Activated effector memory CD4-positive, alpha-beta T cell treated with Interleukin-2 at 50 U/mL for 16 hours (primary cell): ENCODE measurements around the gene MAGEA8.
"Not testable (repeated sequence)": the region's sequence is repeated elsewhere in the genome, so short reads cannot be mapped to it uniquely, and the experiment has no call there.

ENCODE experiments used
- DNase-seq: peaks from one replicate; pipeline ENCODE4 v3.0.0-alpha.2; 2020

Gene MAGEA8

DNA sequence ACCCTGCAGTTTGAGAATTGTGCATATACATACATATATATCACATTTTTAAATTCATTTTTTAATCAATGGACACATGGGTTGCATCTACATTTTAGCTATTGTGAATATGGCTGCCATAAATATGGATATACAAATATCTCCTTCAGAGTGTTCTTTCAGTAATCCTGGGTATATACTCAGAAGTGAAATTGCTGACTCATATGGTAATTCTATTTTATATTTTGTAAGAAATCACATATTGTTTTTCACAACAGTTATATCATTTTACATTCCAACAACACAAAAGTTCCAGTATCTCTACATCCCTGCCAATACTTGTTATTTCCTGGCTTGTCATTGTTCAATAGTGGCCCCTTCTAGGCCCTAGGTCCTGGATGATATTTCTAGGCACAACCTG is 27.7 kb downstream of the MAGEA8 start:
- DNase-seq, result no peak

DNA sequence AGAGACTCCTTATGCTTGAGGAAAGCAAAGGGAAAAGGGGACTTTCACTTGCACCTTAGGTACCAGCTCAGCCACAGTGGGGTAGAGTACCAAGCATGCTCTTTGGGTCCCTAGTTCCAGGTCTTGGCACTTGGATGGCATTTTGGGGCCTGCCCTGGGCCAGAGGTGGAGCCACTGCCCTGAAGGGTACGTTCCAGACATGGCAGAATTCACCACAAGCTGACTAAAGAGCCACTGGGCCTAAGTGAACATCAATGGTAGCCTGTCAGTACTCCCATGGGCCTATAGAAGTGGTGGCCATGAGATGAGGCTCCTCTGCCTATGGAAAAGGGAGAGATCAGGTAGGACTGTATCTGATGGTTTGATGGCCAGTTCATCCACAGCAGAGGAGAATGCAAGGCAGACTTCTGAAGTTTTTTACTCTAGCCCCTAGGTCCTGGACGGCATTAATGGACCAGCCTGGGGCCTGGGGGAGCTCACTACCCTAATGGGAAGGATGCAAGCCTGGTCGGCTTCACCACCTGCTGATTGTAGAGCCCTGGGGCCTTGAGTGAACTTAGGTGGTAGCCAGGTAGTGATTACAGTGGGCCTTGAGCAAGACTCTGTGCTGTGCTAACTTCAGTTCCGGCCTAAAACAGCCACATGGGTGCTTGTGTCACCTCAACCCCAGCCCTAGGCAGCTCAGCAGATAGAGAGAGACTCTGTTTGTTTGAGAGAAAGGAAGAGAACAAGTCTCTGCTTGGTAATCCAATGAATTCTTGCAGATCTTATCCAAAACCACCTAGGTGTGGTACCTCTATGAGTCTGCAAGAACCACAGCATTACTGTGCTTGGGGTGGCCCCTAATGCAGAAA is 28.6 kb downstream of the MAGEA8 start:
- no peak for DNase-seq

DNA sequence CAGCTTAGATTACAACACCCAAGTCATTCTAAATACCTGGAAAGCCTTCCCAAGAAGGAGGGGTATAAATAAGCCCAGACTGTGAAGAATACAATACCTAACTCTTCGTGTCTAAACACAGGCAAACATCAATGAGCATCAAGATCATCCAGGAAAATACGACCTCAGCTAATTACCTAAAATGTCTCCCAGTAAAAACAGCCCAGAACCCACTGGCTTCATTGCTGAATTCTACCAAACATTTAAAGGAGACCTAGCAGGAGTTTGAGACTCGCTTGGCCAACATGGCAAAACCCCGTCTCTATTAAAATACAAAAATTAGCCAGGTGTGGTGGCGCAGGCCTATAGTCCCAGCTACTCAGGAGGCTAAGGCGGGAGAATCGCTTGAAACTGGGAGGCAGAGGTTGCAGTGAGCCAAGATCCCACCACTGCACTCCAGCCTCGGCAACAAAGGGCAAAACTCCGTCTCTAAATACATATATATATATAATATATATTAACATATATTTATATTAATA is 29.3 kb downstream of the MAGEA8 start:
- no peak for DNase-seq

DNA sequence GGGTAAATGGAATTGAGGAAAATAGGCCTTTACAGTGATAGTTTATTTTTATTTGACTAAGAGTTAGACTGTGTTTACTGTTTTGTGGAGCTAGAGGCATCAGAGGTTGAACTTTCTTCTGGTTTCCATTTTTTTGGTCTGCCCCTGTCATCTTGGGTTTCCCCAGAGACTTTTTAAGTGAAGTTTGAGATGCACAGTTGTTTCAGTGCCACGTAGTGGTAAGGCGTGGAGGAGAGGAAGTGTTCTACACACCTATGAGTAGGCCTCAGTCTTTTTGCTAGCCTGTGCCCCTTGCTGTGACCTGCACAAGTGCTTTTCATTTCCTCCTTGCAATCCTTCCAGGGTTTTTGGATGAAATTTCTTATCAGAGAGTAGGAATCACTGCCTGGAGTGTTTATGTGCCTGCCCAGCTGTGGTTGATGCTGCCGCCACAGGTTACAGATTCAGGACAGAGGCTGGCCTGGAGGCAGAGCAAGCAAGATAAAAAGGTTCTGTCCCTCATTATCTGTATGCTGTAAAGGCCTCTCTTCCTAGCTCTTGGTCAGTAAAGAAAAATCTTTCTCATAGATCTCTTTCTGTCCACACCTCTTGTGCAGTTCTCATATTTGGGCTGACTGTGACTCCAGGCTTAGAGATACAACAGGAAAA is 35.9 kb downstream of the MAGEA8 start:
- no peak for DNase-seq

DNA sequence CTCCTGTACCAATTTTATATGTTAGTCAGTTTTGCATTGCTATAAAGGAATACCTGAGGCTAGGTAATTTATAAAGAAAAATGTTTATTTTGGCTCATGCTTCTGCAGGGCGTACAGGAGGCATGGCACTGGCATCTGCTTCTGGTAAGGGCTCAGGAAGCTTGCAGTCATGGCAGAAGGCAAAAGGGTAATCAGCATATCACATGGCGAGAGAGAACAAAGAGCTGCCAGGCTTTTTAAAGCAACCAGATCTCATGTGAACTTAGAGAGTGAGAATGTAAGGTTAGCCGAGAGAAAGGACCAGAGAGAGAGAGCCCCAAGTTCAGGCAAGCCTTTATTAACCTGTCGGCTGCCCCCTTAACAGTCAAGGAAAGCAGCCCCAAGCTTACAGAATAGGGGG is 42.9 kb downstream of the MAGEA8 start:
- DNase-seq, result not testable (repeated sequence)

DNA sequence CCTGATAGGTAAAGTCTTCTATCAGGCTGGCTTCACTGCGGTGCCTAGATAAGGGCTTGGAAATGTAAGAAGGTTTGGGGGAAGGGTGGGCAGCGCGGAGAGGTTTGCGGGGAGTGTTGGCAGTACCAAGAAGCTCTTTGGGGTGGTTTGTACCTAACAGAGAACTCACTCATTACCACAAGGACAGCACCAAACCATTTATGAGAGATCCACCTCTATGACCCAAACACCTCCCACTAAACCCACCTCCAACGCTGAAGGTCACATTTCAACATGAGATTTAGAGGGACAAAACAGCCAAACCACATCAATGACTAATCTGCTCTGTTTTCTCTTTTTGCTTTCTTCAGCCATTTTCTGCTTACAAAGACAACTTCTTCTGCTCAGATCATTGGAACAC is 43.5 kb downstream of the MAGEA8 start:
- not testable (repeated sequence) for DNase-seq

DNA sequence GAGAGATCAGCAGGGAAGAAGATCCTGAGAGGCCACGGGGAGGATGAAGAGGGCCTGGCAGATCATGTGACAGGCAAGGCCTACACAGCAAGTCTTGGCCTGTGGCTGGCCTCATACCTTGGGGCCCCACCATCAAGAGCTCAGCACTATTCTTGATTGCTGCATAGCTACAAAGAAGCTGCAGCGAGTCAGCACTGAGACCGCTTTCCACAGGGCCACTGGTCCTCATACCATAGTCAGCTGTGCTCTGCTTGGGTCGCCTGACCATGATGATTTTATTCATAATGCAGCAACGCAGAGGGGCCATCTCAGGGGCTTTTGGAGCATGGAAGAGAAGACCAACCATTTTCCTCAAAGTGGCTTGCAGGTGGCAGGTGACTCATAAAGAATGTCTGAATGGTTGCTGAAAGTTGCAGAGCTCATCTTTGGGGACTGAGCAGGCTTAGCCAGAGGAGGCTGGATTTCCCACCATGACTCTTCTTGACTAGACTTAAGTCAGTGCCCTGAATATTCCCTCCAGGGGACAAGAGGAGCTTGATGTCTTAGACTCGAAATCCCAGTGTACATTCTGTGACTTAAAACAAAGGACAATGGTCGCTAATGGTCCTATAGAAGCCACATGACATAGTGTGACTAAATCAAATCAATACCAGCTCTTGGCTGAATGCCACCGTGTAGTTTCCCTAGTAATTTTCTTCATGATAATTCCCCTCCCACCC is 46.4 kb downstream of the MAGEA8 start:
- not testable (repeated sequence) for DNase-seq

DNA sequence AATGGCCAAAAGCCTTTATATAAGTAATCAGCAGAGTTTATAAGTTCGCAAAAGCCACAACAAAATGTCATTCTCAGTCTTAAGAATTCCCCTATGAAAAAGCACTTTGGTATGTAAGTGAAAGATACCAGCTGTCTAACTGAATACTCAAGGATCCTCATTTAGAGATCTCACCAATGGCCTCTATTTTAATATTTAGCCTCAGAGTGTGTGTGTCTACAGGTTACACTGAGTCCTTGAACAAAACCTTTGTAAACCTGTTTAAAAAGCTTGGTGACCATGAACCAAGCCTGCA is 46.9 kb downstream of the MAGEA8 start:
- DNase-seq, result not testable (repeated sequence)

DNA sequence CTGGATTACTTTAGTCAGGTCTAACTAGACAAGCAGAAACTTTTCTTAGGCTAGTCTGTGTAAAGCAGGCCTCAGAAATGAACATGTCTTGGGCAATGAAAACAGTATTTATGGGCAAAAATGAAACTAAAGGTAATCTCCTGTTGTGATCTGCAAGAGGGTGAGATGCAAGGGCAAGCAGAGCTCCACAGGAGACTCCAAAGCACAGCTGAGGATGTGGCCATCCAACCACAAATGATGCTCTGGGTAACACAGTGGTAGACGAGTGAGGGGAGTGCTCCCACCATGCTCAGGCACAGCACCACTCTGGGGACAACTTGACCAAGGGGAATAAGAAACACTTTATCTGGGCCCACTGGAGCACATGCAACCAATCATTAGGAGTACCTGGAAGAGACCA is 47.7 kb downstream of the MAGEA8 start:
- not testable (repeated sequence) for DNase-seq

DNA sequence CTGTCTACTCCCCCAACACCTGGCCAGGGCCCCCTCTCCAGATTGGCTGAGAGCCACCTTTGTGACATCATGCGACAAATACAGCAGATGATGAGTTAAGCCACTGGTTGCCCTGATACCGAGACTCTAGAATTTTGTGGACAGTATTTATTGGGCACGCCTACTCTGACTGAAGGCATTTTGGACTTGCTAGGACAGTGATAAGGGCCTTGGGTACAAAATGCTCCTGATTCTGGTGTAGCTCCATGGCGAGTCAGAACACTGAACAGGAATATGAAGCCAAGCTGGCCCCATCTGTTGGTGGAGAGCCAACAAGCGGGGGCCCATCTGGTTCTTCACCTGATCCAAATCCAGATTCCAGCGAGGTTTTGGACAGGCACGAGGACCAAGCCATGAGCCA is 48.4 kb downstream of the MAGEA8 start, which contains the start of gene HSFX4:
TSS of gene HSFX4 (plus strand) at position 174 of the 400 bp plus-strand sequence. CDS start at position 246, 72 bp downstream.
- DNase-seq, result not testable (repeated sequence)

DNA sequence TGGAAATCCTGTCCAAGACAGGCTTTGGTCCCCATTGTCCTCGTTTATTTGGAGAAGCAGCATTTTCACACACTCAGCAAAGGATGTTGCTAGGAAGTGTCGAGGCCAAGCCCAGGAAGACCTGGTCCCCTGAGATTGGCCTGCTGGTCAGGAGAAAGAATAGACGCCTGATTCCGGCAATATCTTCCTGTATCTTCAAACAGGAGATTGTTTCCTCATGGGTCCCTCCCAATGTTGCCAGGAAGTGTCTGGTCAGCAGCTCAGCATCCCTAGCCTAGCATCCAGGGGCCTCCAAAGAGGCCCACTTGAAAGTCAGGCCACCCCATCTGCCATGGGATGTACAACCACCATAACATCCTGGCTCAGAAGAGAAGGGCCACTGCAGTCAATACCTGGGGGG is 50.4 kb downstream of the MAGEA8 start:
- DNase-seq, result not testable (repeated sequence)

DNA sequence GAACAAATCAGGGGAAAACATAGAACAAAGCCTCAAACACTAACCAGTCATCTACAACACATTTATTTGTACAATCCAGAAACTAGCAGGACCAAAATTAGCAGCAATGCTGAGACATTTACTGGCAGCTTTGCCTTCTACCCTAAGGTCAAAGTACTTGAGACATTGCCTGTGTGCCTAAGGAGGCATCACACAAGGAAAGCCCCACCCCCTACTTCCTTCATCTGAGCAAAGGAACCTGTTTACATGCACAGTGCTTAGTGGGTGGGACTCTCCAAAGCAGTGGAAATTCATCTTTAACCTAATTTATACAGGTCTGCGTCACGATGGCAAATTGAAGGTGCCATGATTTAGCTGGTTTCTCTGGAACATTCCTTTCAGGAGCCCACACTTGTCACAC is 51.2 kb downstream of the MAGEA8 start:
- DNase-seq, result not testable (repeated sequence)

DNA sequence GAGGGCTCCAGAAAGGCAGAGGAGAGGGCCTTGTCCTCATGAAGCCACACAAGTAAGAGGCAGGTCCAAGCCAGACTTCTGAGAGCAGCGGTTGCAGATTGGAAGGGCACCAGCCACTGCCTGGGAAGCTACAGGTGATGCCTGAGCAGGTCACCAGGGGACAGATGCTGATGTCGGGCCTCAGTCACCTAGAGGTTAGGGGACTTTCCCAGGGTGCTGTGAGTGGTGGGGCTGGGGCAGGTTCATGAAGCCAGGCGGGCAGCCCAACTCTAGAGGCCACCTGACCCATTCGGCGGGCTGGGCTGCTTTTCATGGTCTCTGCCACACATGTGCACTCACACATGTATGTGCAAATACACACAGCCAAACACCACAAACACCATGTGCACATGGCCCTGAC is 52.0 kb downstream of the MAGEA8 start:
- not testable (repeated sequence) for DNase-seq

DNA sequence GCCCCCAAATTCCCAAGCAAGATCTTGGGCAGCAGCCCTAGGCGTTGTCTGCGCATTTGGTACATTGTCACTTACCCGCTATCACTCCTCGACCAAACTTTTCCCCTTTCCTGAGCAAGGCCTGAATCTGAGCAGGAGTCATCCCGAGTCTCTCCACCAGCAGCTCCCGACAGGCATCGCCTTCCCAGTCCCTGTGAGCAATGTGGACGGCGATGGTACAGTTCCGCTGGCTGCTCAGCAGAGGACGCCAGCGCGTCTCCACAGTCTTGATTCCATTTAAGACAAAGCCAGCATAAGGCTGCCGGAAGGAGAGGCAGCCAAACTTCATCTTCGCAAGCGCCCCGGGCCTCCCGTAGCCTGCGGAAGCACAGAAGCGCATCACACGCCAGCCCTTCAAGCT is 52.6 kb downstream of the MAGEA8 start:
- not testable (repeated sequence) for DNase-seq
